Measurements from ENCODE around the gene KAT6B. TPM values are rescaled to one million over a fixed set of nuclear protein-coding genes. Genes with fewer than 3 reads are reported as not detected.

KAT6B gene
- total and polyA plus RNA-seq, 10 of the 15 experiments (the other 5 are each of a cell fraction or from before 2014, with no cell fraction given) = 2.7 to 22.6 (median 15.7) TPM

GRCh38 chr10:74977072-74977471 lies 150.7 kb downstream of the KAT6B start:
- no peaks in the 10 kb centered on the region; the same call in 2 of the 3 replicates for H3K9me3 ChIP-seq (replicated peaks; ENCODE audit: control insufficient read depth, insufficient read depth, low read length)
- RAD21 ChIA-PET (ENCODE audit: unreplicated experiment) = interaction anchor here (0.8 to 4.1 kb wide), 30 partner anchors 9 to 388 kb away, joined by 3 to 25 read pairs (median 7); partner anchors contain the start of gene KAT6B
- no peaks in the 10 kb centered on the region for H4K20me1 ChIP-seq (ENCODE audit: control insufficient read depth, insufficient read depth)
- TF ChIP-seq ZZZ3 (IDR thresholded peaks at IDR 0.05; ENCODE audit: control insufficient read depth, insufficient read length, low read depth) = no peak
- peak; percentile 73 for TF ChIP-seq RUNX3 (IDR thresholded peaks at IDR 0.05; ENCODE audit: low read length)
- no peak for TF ChIP-seq HCFC1 (IDR thresholded peaks at IDR 0.05; ENCODE audit: low read length)
- TF ChIP-seq MXI1 (IDR thresholded peaks at IDR 0.05; ENCODE audit: low read depth, low read length) = 0 out of 2 replicates have a peak, but pooled peaks have one; percentile 0
- TF ChIP-seq BMI1 (IDR thresholded peaks at IDR 0.05; ENCODE audit: borderline replicate concordance) = no peak
- TF ChIP-seq KLF5 (IDR thresholded peaks at IDR 0.05; ENCODE audit: partially characterized antibody) = no peak
- no peak for TF ChIP-seq FOXK2 (IDR thresholded peaks at IDR 0.05)
- peak; percentile 22; the same call in 1 of the 3 replicates for TF ChIP-seq POU2F2 (IDR thresholded peaks at IDR 0.05; ENCODE audit: borderline replicate concordance, low read depth, low read length)
- peak; percentile 35; the same call in 1 of the 2 replicates for TF ChIP-seq FOXM1 (IDR thresholded peaks at IDR 0.05; ENCODE audit: low read depth, low read length)
- peak; percentile 66; the same call in 1 of the 2 replicates for TF ChIP-seq TCF7 (IDR thresholded peaks at IDR 0.05; ENCODE audit: borderline replicate concordance)
- no peak for TF ChIP-seq RFX5 (IDR thresholded peaks at IDR 0.05; ENCODE audit: low read depth, low read length)
- TF ChIP-seq NRF1 (conservative IDR thresholded peaks at IDR 0.05; ENCODE audit: low read depth, low read length) = no peak
- 0 out of 2 replicates have a peak, but pooled peaks have one; percentile 16 for TF ChIP-seq JUNB (IDR thresholded peaks at IDR 0.05)
- TF ChIP-seq SPI1 (IDR thresholded peaks at IDR 0.05; ENCODE audit: borderline replicate concordance, insufficient read depth, low read depth, low read length) = no peak
- peak; percentile 62; the same call in 1 of the 2 replicates for TF ChIP-seq MEF2A (IDR thresholded peaks at IDR 0.05; ENCODE audit: insufficient read depth, low read depth, low read length)
- FAIRE-seq (no peak), DNase-seq (ENCODE audit: low read depth, low spot score) (no peak), ATAC-seq (peak; percentile 50)
- H3K36me3 ChIP-seq (ENCODE audit: control insufficient read depth in 2 of 2, insufficient read depth in 2 of 2, low read length in 1 of 2) = peaks cover 0 to 10% of the 10 kb centered on the region in 2 experiments; a peak in 2 of 4 replicates
- POLR2A ChIA-PET = interaction anchor here (0.7 to 1.6 kb wide), 9 partner anchors 9 to 151 kb away, joined by 3 to 8 read pairs (median 4); no protein-coding TSS in a partner anchor
- WGBS (ENCODE audit: insufficient coverage, insufficient replicate concordance, low lambda C conversion rate, missing lambda C conversion rate) = 41% methylated on average over 2 of the region's 2 CpGs
- in situ Hi-C loops (cut with MboI) (no loop called here), intact Hi-C loops (cut with micrococcal nuclease; ENCODE audit: unreplicated experiment) (loop anchor here (1.0 kb wide), 1 partner anchor 39 kb away; no protein-coding TSS in a partner anchor)
- H3K4me1 ChIP-seq (ENCODE audit: control insufficient read depth, insufficient read depth, low read length) = peaks cover 31% of the 10 kb centered on the region
- peak overlapping the region; percentile 89 for H3K4me2 ChIP-seq (ENCODE audit: control insufficient read depth, insufficient read depth)
- BruUV-seq (replicated peaks) = no TSS peak
- H3K27me3 ChIP-seq (replicated peaks in 1 of 2; ENCODE audit: control insufficient read depth in 2 of 2, insufficient read depth in 2 of 2, low read length in 1 of 2) = no peaks in the 10 kb centered on the region
- peak overlapping the region; percentile 41 for H3K4me3 ChIP-seq
- H3K27ac ChIP-seq (ENCODE audit: control insufficient read depth, insufficient read depth) = peak overlapping the region; percentile 81
- peak overlapping the region; percentile 15; the same call in 1 of the 2 replicates for H3K9ac ChIP-seq (ENCODE audit: control insufficient read depth, insufficient read depth, low read length)
- no peak overlapping the region for H2AFZ ChIP-seq (ENCODE audit: control insufficient read depth, low read depth, low read length)
- CTCF ChIA-PET = interaction anchor here (1.0 to 3.8 kb wide), 15 partner anchors 13 to 294 kb away, joined by 3 to 54 read pairs (median 7); partner anchors contain the start of gene KAT6B
- no peaks in the 10 kb centered on the region for H3K79me2 ChIP-seq (ENCODE audit: control insufficient read depth, insufficient read depth, low read length)
- SMC1A ChIA-PET (ENCODE audit: uncharacterized antibody, unreplicated experiment) = interaction anchor here (0.7 to 22.3 kb wide), 28 partner anchors 9 to 391 kb away, joined by 3 to 553 read pairs (median 4); no protein-coding TSS in a partner anchor
